ENCODE results near the gene DDIT4.

The DDIT4 gene

GRCh38 chr10:72319416-72320254, 45.9 kb downstream of the DDIT4 start:
- DNase-seq, result peak; percentile 82

GRCh38 chr10:72320676-72321247, 47.0 kb downstream of the DDIT4 start:
- DNase-seq, result peak; percentile 76

GRCh38 chr10:72321248-72322029, 47.7 kb downstream of the DDIT4 start:
- no peak for DNase-seq

- DNase-seq, result no peak
These were observed 48.2 kb downstream of the DDIT4 start for GRCh38 chr10:72322030-72322279.

GRCh38 chr10:72322280-72323058, 48.7 kb downstream of the DDIT4 start:
- DNase-seq, result no peak

- DNase-seq, result no peak
These were observed 49.5 kb downstream of the DDIT4 start for GRCh38 chr10:72323108-72323749.

- DNase-seq, result peak; percentile 50
These were observed 50.1 kb downstream of the DDIT4 start for GRCh38 chr10:72323771-72324191.

Measured in GDM1 (cell line).